Fibroblast of skin of left biceps (primary cell): ENCODE measurements around the gene PRR23C.

Experiments
- DNase-seq, 2 experiments: peaks; one replicate each; pipeline ENCODE4 v3.0.0-alpha.2; 2013; ENCODE audit warnings: low read depth in 2 of 2

The PRR23C gene

DNA sequence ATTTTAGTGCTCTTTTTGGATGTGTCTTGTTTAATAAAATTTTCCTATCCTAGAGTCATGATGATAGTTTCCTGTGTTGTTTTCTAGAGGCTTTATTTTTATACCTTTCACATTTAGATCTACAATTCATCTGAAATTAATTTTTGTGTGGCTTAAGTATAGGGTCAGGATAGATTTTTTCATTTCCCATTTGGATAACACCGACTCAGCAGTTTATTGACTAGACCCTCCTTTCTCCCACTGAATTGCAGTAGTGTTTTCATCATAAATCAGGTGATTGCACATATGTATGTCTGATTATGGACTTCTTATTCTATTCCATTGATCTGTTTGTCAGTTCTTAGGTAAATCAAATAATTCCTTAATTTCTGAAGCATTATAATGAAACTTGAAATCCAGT lies 49.0 kb downstream of the PRR23C start:
- no peak for DNase-seq
